ENCODE data around the gene CA10.

The CA10 gene

DNA sequence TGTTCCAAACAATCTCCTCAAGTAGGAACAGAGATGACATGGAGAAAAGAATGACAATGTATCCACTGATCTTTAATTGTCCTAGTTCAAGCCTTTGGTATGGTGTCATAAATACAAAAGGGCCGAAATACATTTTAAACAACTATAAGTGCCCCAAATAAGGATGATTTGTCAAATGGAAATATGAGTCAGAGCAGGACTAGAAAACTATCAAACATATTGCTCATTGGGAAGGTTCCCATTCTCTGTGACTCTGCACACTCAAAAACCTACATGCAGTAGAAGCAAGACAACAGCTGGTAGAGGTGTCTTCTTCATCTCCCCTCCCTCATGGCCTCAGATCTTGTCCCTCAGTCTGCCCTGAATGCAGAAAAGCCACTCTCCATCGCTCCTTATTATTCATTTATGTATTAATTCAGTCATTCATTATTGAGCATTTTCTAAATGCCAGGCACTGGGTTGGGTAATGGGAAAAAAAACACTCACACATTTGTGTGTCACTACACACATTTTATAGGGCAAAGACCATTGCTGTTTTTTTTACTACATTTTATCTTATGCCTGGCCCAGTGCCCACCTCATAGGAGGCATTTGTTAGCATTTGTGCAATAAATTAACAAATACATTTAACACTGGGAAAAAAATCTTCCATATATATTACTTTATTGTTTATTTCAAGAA lies 10.1 kb downstream of the CA10 start:
- DNase-seq (ENCODE audit: low read depth, low spot score): no peak
- TF ChIP-seq, protein P1, sequence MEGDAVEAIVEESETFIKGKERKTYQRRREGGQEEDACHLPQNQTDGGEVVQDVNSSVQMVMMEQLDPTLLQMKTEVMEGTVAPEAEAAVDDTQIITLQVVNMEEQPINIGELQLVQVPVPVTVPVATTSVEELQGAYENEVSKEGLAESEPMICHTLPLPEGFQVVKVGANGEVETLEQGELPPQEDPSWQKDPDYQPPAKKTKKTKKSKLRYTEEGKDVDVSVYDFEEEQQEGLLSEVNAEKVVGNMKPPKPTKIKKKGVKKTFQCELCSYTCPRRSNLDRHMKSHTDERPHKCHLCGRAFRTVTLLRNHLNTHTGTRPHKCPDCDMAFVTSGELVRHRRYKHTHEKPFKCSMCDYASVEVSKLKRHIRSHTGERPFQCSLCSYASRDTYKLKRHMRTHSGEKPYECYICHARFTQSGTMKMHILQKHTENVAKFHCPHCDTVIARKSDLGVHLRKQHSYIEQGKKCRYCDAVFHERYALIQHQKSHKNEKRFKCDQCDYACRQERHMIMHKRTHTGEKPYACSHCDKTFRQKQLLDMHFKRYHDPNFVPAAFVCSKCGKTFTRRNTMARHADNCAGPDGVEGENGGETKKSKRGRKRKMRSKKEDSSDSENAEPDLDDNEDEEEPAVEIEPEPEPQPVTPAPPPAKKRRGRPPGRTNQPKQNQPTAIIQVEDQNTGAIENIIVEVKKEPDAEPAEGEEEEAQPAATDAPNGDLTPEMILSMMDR (IDR thresholded peaks at IDR 0.05; ENCODE audit: insufficient read depth, low read length, missing control alignments): no peak
- CTCF ChIA-PET: no interaction called here
- POLR2A ChIA-PET: no interaction called here
- H3K4me3 ChIP-seq (ENCODE audit: low read depth, low read length): no peak overlapping the region

DNA sequence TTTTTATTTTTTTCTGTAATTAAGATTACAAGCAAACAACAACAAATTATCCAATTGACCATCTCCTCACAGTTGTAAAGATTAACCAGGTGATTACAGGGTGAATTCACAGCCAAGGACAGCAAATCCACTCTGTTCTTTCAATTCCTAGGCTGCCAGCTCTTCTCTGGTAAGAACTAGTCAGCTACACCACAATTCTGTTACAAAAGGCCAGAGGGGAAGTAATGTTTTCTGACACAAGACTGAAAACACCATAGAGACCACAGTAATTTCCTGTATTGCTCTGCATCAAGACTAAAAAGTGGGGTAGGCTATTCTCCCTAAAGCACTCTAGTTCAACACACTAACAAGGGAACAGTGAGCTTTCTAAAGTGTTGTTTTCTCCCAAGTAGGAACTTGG lies 10.6 kb downstream of the CA10 start:
- CTCF ChIA-PET: no interaction called here
- no peak overlapping the region for H3K4me3 ChIP-seq (ENCODE audit: low read depth, low read length)
- POLR2A ChIA-PET: no interaction called here
- TF ChIP-seq, protein P1 (IDR thresholded peaks at IDR 0.05; ENCODE audit: insufficient read depth, low read length, missing control alignments): no peak
- no peak for DNase-seq (ENCODE audit: low read depth, low spot score)

DNA sequence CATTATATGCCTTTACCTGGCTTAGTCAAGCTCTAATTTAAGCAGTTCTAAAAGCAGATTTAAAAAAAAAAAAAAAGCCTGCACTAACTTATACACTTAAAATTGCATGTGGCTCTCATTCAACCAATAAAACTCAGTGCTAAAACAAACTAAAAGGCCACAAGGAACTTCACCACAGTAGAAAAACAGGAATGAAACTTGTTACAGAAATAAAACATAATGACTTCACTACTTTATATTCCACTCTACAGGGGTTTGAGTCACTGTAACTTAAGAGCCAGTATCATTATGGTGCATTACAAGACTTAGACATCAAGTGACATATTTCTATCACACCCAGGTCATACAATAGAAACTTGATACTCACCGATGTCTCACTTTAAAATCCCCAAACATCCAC lies 11.1 kb downstream of the CA10 start:
- TF ChIP-seq, protein P1 (IDR thresholded peaks at IDR 0.05; ENCODE audit: insufficient read depth, low read length, missing control alignments): no peak
- CTCF ChIA-PET: no interaction called here
- POLR2A ChIA-PET: no interaction called here
- DNase-seq (ENCODE audit: low read depth, low spot score): no peak
- no peak overlapping the region for H3K4me3 ChIP-seq (ENCODE audit: low read depth, low read length)

DNA sequence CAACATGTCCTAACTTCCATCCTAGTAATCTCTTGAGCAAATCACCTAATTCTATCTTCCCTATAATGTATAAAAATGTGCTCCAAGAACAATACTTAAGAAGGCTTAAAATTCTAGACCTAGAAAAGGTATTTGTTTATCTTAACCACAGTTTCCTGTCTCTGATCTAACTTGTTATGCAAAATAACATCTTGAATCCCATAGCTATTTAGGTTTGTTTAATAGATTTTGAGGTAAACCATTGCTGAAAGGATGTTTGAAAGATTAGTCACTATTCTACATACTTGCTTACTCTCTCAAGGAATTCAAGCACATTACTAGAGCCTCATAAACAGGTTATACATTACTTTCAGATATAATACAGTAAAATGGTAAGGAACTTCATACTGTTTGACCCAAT lies 13.0 kb downstream of the CA10 start:
- TF ChIP-seq, protein P1 (IDR thresholded peaks at IDR 0.05; ENCODE audit: insufficient read depth, low read length, missing control alignments): no peak
- no peak overlapping the region for H3K4me3 ChIP-seq (ENCODE audit: low read depth, low read length)
- POLR2A ChIA-PET: no interaction called here
- no peak for DNase-seq (ENCODE audit: low read depth, low spot score)
- CTCF ChIA-PET: no interaction called here

DNA sequence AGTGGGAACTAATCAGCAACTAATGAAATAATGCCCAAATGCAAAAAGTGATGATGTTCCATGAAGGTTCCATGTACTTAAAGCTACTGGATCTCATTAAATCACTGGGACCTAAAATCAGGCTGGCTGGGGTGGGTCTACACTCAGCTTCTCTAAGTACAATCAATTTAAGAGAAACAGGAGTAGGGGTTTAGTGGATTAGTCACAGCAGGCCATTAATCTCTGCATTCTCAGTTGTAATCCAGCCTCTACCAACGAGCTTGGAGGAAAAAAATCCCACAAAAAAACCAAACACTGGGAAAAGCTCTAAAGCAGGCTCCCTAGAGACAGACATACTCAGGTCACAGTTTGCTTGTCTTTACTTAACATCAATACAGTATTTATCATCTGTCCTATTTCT lies 15.0 kb downstream of the CA10 start:
- POLR2A ChIA-PET: no interaction called here
- CTCF ChIA-PET: no interaction called here
- no peak overlapping the region for H3K4me3 ChIP-seq (ENCODE audit: low read depth, low read length)
- DNase-seq (ENCODE audit: low read depth, low spot score): no peak
- TF ChIP-seq, protein P1 (IDR thresholded peaks at IDR 0.05; ENCODE audit: insufficient read depth, low read length, missing control alignments): no peak

DNA sequence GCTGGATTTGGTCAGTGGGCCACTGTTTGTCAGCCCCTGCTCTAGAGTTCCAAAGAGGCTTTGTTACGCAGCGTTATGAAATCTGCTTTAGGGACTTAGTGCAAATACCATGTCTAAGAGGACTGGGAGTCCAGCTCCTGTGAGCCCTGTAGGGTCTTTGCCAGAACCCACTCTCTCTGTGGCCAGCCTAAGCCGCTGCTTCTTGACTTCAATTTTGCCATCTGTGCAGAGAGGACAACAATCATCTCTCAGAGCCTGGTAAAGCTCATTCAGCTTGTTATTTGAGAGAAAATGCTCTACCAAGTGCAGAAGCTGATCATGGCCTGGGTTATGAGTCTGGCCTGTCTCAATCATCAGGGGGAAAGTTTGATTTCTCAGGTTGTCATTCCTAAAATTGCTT lies 17.9 kb downstream of the CA10 start:
- no peak for DNase-seq (ENCODE audit: low read depth, low spot score)
- CTCF ChIA-PET: no interaction called here
- TF ChIP-seq, protein P1 (IDR thresholded peaks at IDR 0.05; ENCODE audit: insufficient read depth, low read length, missing control alignments): no peak
- H3K4me3 ChIP-seq (ENCODE audit: low read depth, low read length): no peak overlapping the region
- POLR2A ChIA-PET: no interaction called here

Measured in AG04449 (cell line).